ENCODE measurements around the gene DSC2.
A peak's percentile ranks its signal among the peaks of the same experiment; 100 is the strongest.

Gene DSC2

DNA sequence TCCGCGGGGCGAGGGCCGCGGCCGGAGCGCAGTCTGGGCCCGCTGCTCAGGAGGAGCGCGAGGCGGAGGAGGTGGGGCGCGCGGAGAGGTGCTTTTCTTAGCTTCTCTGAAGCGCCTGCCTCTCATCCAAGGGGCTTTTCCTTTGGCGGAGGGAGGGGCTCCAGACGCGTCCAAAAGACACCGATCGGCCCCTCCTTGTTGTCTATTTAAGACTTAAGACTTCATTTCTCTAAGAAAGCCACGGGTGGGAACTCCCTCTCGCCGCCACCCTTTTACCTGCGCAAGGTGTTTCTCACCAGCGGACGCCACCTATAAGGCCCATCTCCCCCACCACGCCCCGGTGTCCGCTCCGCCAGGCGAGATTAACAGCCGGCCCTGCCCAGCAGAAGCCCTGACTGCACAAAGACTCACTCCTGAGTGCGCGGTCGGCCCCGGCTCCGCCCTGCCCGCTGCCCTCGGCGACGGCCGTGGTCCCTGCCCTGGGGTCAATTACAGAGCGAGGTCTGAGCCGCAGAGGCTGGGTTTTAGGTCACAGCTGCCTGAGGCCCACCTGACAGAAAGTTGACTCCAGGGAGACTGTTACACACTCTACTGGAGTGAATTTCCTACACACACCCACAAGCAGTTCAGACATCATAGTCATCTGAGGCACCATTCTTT lies at the start of gene DSC2:
Gene DSC2 (minus strand): TSS at position 397 of the 660 bp plus-strand sequence. CDS start 450 bp downstream, outside the sequence.
- H3K9ac ChIP-seq (ENCODE audit: low read length) = no peak within 1 kb of the TSS
- no peaks in the 10 kb centered on the region for H3K27me3 ChIP-seq (replicated peaks; ENCODE audit: insufficient read depth, low read length)
- no peaks in the 10 kb centered on the region for H3K79me2 ChIP-seq (ENCODE audit: low read length)
- H3K4me3 ChIP-seq (ENCODE audit: low read length) = peak within 1 kb of the TSS; percentile 10; the same call in 1 of the 2 replicates
- no peak for DNase-seq
- H3K4me2 ChIP-seq (ENCODE audit: low read depth, low read length) = peak within 1 kb of the TSS; percentile 32; the same call in 1 of the 2 replicates
- no peak within 1 kb of the TSS for H3K27ac ChIP-seq (ENCODE audit: low read length)
- H3K9me3 ChIP-seq (replicated peaks; ENCODE audit: insufficient read depth, low read length) = no peaks in the 10 kb centered on the region
- no peaks in the 10 kb centered on the region for H3K36me3 ChIP-seq (replicated peaks; ENCODE audit: insufficient read depth, low read length)
- no peaks in the 10 kb centered on the region for H3K4me1 ChIP-seq (ENCODE audit: low read length)
- TF ChIP-seq EZH2phosphoT487 (IDR thresholded peaks at IDR 0.05; ENCODE audit: low read length) = no peak
- no peak for TF ChIP-seq EZH2 (optimal IDR thresholded peaks at IDR 0.05; ENCODE audit: low read depth, low read length)
- TF ChIP-seq, protein P1, sequence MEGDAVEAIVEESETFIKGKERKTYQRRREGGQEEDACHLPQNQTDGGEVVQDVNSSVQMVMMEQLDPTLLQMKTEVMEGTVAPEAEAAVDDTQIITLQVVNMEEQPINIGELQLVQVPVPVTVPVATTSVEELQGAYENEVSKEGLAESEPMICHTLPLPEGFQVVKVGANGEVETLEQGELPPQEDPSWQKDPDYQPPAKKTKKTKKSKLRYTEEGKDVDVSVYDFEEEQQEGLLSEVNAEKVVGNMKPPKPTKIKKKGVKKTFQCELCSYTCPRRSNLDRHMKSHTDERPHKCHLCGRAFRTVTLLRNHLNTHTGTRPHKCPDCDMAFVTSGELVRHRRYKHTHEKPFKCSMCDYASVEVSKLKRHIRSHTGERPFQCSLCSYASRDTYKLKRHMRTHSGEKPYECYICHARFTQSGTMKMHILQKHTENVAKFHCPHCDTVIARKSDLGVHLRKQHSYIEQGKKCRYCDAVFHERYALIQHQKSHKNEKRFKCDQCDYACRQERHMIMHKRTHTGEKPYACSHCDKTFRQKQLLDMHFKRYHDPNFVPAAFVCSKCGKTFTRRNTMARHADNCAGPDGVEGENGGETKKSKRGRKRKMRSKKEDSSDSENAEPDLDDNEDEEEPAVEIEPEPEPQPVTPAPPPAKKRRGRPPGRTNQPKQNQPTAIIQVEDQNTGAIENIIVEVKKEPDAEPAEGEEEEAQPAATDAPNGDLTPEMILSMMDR (IDR thresholded peaks at IDR 0.05; ENCODE audit: low read length) = no peak
- H4K20me1 ChIP-seq (ENCODE audit: insufficient read depth, low read length) = no peaks in the 10 kb centered on the region
- H3K9me2 ChIP-seq (replicated peaks; ENCODE audit: insufficient read depth, low read length) = no peaks in the 10 kb centered on the region
- H3F3A ChIP-seq (ENCODE audit: insufficient read depth, low read length) = no peaks in the 10 kb centered on the region
- H2AFZ ChIP-seq (ENCODE audit: low read length) = 0 out of 2 replicates have a peak within 1 kb of the TSS, but pooled peaks have one; percentile 19

DNA sequence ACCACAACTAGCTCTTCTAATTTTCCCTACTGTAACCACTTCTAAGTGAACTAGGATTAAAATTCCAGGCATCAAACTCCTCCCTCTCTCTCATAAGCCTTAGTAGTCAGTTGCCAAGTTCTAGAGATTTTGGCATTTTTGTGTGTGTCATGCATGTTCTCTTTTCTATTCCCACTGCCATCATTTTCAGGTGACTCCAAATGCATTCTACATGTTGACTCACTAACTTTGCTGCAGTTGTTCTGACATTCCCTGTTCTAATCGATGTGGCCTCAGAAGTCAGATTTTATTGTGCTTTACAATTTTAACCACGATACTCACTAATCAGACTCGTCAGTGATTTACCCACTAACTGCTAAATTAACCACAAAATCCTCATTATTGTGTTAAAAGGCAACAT lies 47.1 kb upstream of the DSC2 start:
- no peaks in the 10 kb centered on the region for H4K20me1 ChIP-seq (ENCODE audit: insufficient read depth, low read length)
- no peak overlapping the region for H2AFZ ChIP-seq (ENCODE audit: low read length)
- no peaks in the 10 kb centered on the region for H3K9me2 ChIP-seq (replicated peaks; ENCODE audit: insufficient read depth, low read length)
- H3K79me2 ChIP-seq (ENCODE audit: low read length) = no peaks in the 10 kb centered on the region
- no peak for TF ChIP-seq EZH2phosphoT487 (IDR thresholded peaks at IDR 0.05; ENCODE audit: low read length)
- TF ChIP-seq, protein P1 (IDR thresholded peaks at IDR 0.05; ENCODE audit: low read length) = no peak
- no peak for TF ChIP-seq EZH2 (optimal IDR thresholded peaks at IDR 0.05; ENCODE audit: low read depth, low read length)
- no peak overlapping the region for H3K4me2 ChIP-seq (ENCODE audit: low read depth, low read length)
- H3K27ac ChIP-seq (ENCODE audit: low read length) = no peak overlapping the region
- H3K36me3 ChIP-seq (replicated peaks; ENCODE audit: insufficient read depth, low read length) = no peaks in the 10 kb centered on the region
- H3K27me3 ChIP-seq (replicated peaks; ENCODE audit: insufficient read depth, low read length) = no peaks in the 10 kb centered on the region
- no peaks in the 10 kb centered on the region for H3F3A ChIP-seq (ENCODE audit: insufficient read depth, low read length)
- H3K9me3 ChIP-seq (replicated peaks; ENCODE audit: insufficient read depth, low read length) = no peaks in the 10 kb centered on the region
- no peaks in the 10 kb centered on the region for H3K4me1 ChIP-seq (ENCODE audit: low read length)
- DNase-seq = no peak
- no peak overlapping the region for H3K9ac ChIP-seq (ENCODE audit: low read length)
- no peak overlapping the region for H3K4me3 ChIP-seq (ENCODE audit: low read length)

DNA sequence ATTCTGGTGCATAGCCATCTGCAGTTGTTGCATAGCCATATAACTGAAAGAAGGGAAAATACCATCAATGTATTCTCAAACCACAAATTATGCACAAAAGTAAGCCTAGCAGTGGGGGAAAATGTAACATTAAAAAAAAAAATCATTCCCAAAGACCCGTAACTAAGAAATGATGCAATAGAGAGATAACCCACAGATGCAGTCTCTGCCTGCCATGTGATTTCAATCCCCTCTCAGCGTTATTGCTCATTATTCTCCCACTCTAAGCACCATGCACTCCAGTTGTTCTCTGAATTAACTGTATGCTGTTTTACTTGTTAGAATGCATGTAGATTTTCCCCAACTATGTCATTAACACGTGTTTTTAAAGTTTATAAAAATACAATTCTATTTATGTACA lies 46.4 kb upstream of the DSC2 start:
- TF ChIP-seq EZH2 (optimal IDR thresholded peaks at IDR 0.05; ENCODE audit: low read depth, low read length) (no peak), EZH2phosphoT487 (IDR thresholded peaks at IDR 0.05; ENCODE audit: low read length) (no peak)
- TF ChIP-seq, protein P1 (IDR thresholded peaks at IDR 0.05; ENCODE audit: low read length) = no peak
- Histone ChIP-seq H3K4me3 (ENCODE audit: low read length) (no peak overlapping the region), H3K36me3 (replicated peaks; ENCODE audit: insufficient read depth, low read length) (no peaks in the 10 kb centered on the region), H3F3A (ENCODE audit: insufficient read depth, low read length) (no peaks in the 10 kb centered on the region), H3K9ac (ENCODE audit: low read length) (no peak overlapping the region), H3K9me3 (replicated peaks; ENCODE audit: insufficient read depth, low read length) (no peaks in the 10 kb centered on the region), H3K27ac (ENCODE audit: low read length) (no peak overlapping the region), H4K20me1 (ENCODE audit: insufficient read depth, low read length) (no peaks in the 10 kb centered on the region), H3K4me2 (ENCODE audit: low read depth, low read length) (no peak overlapping the region), H3K9me2 (replicated peaks; ENCODE audit: insufficient read depth, low read length) (no peaks in the 10 kb centered on the region), H3K4me1 (ENCODE audit: low read length) (no peaks in the 10 kb centered on the region), H2AFZ (ENCODE audit: low read length) (no peak overlapping the region), H3K79me2 (ENCODE audit: low read length) (no peaks in the 10 kb centered on the region), H3K27me3 (replicated peaks; ENCODE audit: insufficient read depth, low read length) (no peaks in the 10 kb centered on the region)
- no peak for DNase-seq

All from MM.1S (cell line).